Astrocyte (in vitro differentiated cells and primary cell): ENCODE measurements around the gene SLC9C1. TPM values are rescaled to one million over a fixed set of nuclear protein-coding genes. Genes with fewer than 3 reads are reported as not detected.

Experiments used
- DNase-seq: peaks from one replicate; pipeline ENCODE4 v3.0.0-alpha.2; 2010; ENCODE audit warnings: low read depth
- FAIRE-seq: peaks from 2 replicates; lab custom pipeline; 2011; peaks lifted over from hg19 to GRCh38; lab: Jason Lieb, UNC
- H2AFZ ChIP-seq: 2 replicates; pipeline ENCODE4 v1.6.0; 2012; ENCODE audit warnings: low read depth, low read length, inconsistent platforms
- H3K27ac ChIP-seq: 2 replicates; pipeline ENCODE4 v1.5.1; 2011; ENCODE audit warnings: low read depth, low read length, inconsistent platforms
- H3K27me3 ChIP-seq: 2 replicates; pipeline ENCODE4 v1.6.0; 2011; ENCODE audit warnings: low read length, inconsistent platforms; ENCODE audit not compliant: insufficient read depth
- H3K36me3 ChIP-seq: 2 replicates; pipeline ENCODE4 v1.5.1; 2011; ENCODE audit warnings: low read length, inconsistent platforms; ENCODE audit not compliant: insufficient read depth
- H3K4me1 ChIP-seq: 2 replicates; pipeline ENCODE4 v1.5.1; 2011; ENCODE audit warnings: low read length, inconsistent platforms; ENCODE audit not compliant: insufficient read depth
- H3K4me2 ChIP-seq: 2 replicates; pipeline ENCODE4 v1.6.0; 2012; ENCODE audit warnings: low read length, inconsistent platforms
- H3K4me3 ChIP-seq: 2 replicates; pipeline ENCODE4 v1.5.1; 2011; ENCODE audit warnings: low read depth, mild to moderate bottlenecking, low read length, inconsistent platforms; ENCODE audit not compliant: insufficient read depth
- H3K79me2 ChIP-seq: 2 replicates; pipeline ENCODE4 v1.6.0; 2012; ENCODE audit warnings: mild to moderate bottlenecking, low read length, inconsistent platforms; ENCODE audit not compliant: insufficient read depth
- H3K9ac ChIP-seq: 2 replicates; pipeline ENCODE4 v1.6.0; 2012; ENCODE audit warnings: mild to moderate bottlenecking, low read length, inconsistent platforms
- H3K9me3 ChIP-seq: 2 replicates; pipeline ENCODE4 v1.5.1; 2012; ENCODE audit warnings: low read depth, mild to moderate bottlenecking, low read length, inconsistent platforms; ENCODE audit not compliant: insufficient read depth
- H4K20me1 ChIP-seq: 2 replicates; pipeline ENCODE4 v1.6.0; 2012; ENCODE audit warnings: low read length, inconsistent platforms; ENCODE audit not compliant: insufficient read depth
- H3K27ac Mint-ChIP-seq: one replicate; pipeline ENCODE4 v1.8.0; 2021; ENCODE audit warnings: mild to moderate bottlenecking, mixed read lengths; ENCODE audit not compliant: unreplicated experiment
- H3K27me3 Mint-ChIP-seq: one replicate; pipeline ENCODE4 v1.8.0; 2021; ENCODE audit warnings: low read depth, mixed read lengths; ENCODE audit not compliant: unreplicated experiment
- H3K36me3 Mint-ChIP-seq: one replicate; pipeline ENCODE4 v1.8.0; 2021; ENCODE audit warnings: low read depth, mixed read lengths; ENCODE audit not compliant: unreplicated experiment
- H3K4me1 Mint-ChIP-seq: one replicate; pipeline ENCODE4 v1.8.0; 2021; ENCODE audit warnings: low read depth, mixed read lengths; ENCODE audit not compliant: unreplicated experiment
- H3K4me3 Mint-ChIP-seq: one replicate; pipeline ENCODE4 v1.8.0; 2021; ENCODE audit warnings: mild to moderate bottlenecking, moderate library complexity, mixed read lengths; ENCODE audit not compliant: unreplicated experiment
- H3K9me3 Mint-ChIP-seq: one replicate; pipeline ENCODE4 v1.8.0; 2021; ENCODE audit warnings: mild to moderate bottlenecking, mixed read lengths; ENCODE audit not compliant: unreplicated experiment
- EZH2 ChIP-seq: IDR thresholded peaks from 2 replicates; pipeline ENCODE4 v1.6.1; 2012; ENCODE audit warnings: mild to moderate bottlenecking, low read length, inconsistent platforms; ENCODE audit not compliant: insufficient read depth
- total RNA-seq: library from RNA; stranded (reverse); gene quantifications from 2 replicates; pipeline ENCODE4 v1.2.1, GENCODE V29; 2021
- TF ChIP-seq, protein P1 (sequence below): IDR thresholded peaks from 2 replicates; pipeline ENCODE4 v1.5.1; 2011; ENCODE audit warnings: low read depth, mild to moderate bottlenecking, inconsistent platforms, low read length, moderate library complexity; ENCODE audit not compliant: insufficient read depth

SLC9C1 gene
- total RNA-seq, 1 donor from 2014 or later = not detected

DNA sequence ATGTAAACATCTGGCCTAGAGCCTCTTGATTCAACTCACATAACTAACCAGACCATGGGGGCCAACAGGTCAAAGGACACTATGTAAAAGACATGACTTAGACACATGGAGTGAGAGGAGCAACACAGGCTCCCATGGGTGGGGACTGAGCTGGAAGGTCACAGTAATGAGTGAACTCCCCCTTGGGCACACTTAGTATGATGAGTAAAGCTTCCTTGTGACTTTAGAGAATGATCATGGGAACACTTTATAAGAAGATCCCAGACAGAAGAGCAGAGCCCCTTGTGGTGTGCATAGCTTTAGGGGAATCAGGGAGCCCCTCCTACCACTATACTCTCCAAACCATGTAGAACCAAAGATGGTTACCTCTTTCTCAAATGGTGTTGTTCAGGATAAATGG lies 171.1 kb downstream of the SLC9C1 start:
- DNase-seq (no peak), FAIRE-seq (no peak)
- peaks cover 2% of the 10 kb centered on the region for H3K4me1 Mint-ChIP-seq
- no peaks in the 10 kb centered on the region for H3K79me2 ChIP-seq
- H3K36me3 ChIP-seq = peaks cover 12% of the 10 kb centered on the region
- H4K20me1 ChIP-seq = no peaks in the 10 kb centered on the region
- no peak overlapping the region for H3K27ac Mint-ChIP-seq
- no peaks in the 10 kb centered on the region for H3K27me3 ChIP-seq
- H3K9me3 ChIP-seq = no peaks in the 10 kb centered on the region
- no peak overlapping the region for H2AFZ ChIP-seq
- H3K9me3 Mint-ChIP-seq = no peaks in the 10 kb centered on the region
- H3K36me3 Mint-ChIP-seq = peaks cover 23% of the 10 kb centered on the region
- no peak for TF ChIP-seq EZH2
- TF ChIP-seq, protein P1, sequence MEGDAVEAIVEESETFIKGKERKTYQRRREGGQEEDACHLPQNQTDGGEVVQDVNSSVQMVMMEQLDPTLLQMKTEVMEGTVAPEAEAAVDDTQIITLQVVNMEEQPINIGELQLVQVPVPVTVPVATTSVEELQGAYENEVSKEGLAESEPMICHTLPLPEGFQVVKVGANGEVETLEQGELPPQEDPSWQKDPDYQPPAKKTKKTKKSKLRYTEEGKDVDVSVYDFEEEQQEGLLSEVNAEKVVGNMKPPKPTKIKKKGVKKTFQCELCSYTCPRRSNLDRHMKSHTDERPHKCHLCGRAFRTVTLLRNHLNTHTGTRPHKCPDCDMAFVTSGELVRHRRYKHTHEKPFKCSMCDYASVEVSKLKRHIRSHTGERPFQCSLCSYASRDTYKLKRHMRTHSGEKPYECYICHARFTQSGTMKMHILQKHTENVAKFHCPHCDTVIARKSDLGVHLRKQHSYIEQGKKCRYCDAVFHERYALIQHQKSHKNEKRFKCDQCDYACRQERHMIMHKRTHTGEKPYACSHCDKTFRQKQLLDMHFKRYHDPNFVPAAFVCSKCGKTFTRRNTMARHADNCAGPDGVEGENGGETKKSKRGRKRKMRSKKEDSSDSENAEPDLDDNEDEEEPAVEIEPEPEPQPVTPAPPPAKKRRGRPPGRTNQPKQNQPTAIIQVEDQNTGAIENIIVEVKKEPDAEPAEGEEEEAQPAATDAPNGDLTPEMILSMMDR = no peak
- no peak overlapping the region for H3K9ac ChIP-seq
- H3K4me3 ChIP-seq = no peak overlapping the region
- no peak overlapping the region for H3K27ac ChIP-seq
- no peak overlapping the region for H3K4me2 ChIP-seq
- H3K4me1 ChIP-seq = no peaks in the 10 kb centered on the region
- H3K27me3 Mint-ChIP-seq = no peaks in the 10 kb centered on the region
- H3K4me3 Mint-ChIP-seq = no peak overlapping the region

DNA sequence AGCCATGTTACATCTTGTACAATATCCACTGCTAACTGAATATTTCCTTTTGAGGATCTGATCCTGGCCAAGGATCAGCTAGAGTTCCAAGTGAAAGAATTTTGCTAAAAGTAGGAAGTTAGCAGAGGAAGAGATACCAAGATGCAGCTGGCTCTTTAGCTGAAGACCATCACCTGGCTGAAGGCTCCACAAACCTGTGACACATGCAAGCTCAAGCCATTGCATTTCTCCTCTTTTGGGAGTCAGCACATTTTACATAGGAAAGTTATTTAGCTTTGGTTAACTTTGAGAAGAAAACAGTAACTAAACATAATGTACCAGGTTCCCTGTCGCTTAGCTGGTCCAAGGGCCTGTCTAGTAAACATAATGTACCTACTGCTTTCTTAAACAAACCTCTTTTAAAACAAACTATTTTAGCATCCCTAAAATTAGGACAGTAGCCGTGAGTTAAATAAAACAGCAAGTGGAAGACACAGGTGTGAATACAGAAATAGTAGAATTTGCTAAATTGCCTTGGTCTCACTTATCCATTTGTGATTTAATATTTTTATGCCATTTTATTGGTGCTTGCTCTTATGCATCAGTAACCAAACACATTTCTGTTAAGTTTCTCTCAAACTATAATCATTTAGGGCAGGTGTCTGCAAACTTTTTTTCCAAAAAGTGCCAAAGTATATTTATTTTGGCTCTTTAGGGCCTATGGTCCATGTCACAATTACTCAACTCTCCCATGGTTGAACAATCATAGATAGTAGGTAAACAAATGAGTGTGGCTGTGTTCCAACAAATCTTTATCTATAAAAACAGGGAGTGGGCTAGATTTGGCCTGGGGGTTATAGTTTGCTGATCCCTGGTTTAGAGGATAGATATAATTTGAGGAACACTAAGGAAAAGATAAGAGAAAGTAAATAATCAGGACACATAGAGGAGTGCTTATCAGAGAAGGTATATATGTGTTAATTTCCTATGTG lies 172.2 kb downstream of the SLC9C1 start:
- Mint-ChIP-seq H3K9me3 (no peaks in the 10 kb centered on the region), H3K4me1 (peaks cover 2% of the 10 kb centered on the region), H3K27me3 (no peaks in the 10 kb centered on the region), H3K27ac (no peak overlapping the region), H3K36me3 (peaks cover 30% of the 10 kb centered on the region), H3K4me3 (no peak overlapping the region)
- Histone ChIP-seq H3K4me1 (no peaks in the 10 kb centered on the region), H2AFZ (no peak overlapping the region), H3K36me3 (peaks cover 18% of the 10 kb centered on the region), H3K4me2 (no peak overlapping the region), H4K20me1 (no peaks in the 10 kb centered on the region), H3K79me2 (no peaks in the 10 kb centered on the region), H3K4me3 (no peak overlapping the region), H3K9ac (no peak overlapping the region), H3K27ac (no peak overlapping the region), H3K27me3 (no peaks in the 10 kb centered on the region), H3K9me3 (no peaks in the 10 kb centered on the region)
- TF ChIP-seq, protein P1 = no peak
- FAIRE-seq (no peak), DNase-seq (no peak)
